ENCODE measurements around the gene PBX1.
"Not testable (repeated sequence)": the region's sequence is repeated elsewhere in the genome, so short reads cannot be mapped to it uniquely, and the experiment has no call there.

PBX1 gene

DNA sequence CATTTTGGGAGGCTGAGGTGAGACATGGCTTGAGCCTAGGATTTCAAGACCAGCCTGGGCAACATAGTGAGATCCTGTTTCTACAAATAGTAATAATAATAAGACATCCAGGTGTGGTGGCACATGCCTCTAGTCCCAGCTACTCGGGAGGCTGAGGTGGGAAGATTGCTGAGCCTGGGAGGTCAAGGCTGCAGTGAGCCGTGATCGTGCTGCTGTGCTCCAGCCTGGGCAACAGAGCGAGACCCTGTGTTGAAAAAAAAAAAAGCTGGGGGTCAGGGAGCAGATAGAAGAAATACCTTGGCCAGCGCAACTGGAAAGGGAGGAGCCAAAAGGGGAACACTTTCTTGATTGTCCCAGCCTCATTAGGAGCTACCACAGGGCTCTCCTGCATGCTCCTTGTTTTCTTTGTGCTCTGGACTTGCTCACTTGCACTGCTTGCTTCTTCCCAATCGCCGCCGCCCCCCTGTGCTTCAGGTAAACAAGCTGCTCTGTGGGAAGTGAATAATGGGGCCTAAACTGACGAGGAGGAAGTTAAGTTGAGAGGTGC lies 31.1 kb downstream of the PBX1 start:
- DNase-seq (ENCODE audit: low read depth) = no peak

DNA sequence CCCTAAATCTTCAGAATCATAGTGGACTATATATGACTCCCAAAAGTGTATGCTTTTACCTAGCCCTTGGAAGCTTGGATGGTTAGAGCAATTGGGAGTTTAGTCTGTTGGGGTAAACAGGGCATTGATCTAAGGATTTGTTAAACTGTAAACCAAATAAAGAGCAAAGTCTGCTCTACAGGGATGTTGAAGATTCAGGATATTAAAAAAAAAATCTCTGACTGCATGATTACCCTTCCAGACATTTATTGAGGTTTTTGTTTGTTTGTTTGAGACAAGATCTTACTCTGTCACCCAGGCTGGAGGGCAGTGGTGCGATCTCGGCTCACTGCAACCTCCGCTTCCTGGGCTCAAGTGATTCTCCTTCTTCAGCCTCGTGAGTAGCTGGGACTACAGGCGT lies 31.6 kb downstream of the PBX1 start:
- DNase-seq (ENCODE audit: low read depth) = no peak

DNA sequence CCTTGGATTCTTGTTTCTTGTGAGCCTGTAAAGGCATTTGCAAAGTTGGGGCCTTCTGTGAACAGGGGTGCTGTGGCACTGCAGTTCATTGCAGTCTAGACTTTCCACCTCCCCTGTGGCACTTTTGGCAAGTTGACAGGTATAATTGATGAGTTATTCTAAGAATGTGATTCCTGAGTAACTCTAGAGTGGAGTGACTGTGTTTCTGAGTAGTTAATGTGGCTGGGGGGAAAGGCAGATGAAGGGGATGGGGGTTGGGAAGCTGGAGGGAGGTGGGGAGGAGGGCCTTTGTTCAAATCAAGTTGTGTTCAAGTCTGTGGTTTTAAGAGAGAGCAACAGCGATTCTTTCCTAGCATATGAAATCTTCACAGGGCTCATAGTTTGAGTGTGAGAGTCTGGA lies 32.9 kb downstream of the PBX1 start:
- DNase-seq (ENCODE audit: low read depth) = no peak

DNA sequence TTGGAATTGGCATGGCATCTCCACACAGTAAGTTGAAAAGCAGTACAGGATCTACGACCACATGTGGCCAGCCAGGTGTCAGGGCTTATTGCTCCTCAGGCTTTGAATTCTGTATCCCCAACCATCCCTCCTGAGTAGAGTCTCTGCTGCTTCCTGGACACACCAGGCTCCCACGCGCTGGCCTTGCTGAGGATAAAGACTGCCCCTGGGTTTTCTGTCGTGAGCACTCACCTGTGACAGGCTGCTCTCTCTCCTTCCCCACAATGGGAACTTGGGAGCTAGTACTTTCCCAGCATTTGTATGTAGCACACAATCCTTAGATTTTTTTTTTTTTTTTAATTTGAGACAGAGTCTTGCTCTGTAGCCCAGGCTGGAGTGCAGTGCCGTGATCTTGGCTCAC lies 33.6 kb downstream of the PBX1 start:
- no peak for DNase-seq (ENCODE audit: low read depth)

DNA sequence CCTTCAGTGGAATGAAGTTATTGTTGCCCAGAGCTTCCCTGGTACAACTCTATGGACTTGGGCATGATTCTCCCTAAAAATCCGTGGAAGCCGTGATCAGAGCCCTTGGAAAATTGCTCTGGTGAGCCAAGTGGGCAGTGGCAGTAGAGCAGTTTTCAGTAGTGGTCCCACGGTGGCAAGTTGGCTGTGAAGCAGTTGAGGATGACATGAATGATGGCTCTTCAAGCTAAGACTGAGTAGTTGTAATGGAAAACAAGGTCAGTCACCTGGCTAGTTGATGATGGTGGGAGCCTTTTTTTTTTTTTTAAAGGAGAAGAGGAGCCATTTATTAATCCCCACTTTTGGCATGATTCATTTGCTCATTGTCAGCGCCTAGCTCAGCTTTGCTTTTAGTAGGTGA lies 36.2 kb downstream of the PBX1 start:
- DNase-seq (ENCODE audit: low read depth) = no peak

DNA sequence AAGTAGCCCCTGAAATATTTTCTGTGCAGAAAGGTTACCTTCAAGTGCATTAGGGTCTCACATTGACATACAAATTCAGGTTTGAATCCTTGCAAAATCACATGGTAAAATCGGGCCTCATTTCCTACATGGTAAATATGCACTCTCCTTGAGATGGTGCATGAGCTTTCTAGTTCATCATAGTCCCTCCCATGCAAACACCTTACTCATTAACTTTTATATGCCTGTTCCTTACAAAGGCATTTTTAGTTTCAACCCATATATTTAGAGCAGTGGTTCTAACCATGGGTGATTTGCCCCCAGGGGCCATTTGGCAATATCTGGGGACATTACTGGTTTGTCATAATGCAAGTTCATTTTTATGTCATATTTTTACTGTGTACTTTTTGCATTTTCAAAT lies 37.2 kb downstream of the PBX1 start:
- no peak for DNase-seq (ENCODE audit: low read depth)

DNA sequence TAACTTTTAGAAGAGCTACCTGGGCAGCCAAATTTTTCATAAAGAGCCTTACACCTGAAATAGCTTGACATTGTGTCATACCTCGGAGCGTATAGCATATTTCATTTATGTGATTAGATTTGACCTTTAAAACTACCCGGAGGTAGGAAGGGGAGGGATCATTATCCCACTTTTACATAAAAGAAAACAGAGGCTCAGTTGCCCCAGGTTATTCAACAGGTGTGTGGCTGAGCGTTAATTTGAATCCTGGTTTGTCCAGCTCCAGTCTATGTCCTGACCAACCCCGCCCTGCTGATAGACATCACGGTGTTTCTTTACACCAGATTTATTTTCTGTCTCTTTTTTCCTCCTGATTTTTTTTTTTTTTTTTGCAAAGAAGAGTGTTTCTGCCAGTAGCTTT lies 39.7 kb downstream of the PBX1 start:
- DNase-seq (ENCODE audit: low read depth) = no peak

DNA sequence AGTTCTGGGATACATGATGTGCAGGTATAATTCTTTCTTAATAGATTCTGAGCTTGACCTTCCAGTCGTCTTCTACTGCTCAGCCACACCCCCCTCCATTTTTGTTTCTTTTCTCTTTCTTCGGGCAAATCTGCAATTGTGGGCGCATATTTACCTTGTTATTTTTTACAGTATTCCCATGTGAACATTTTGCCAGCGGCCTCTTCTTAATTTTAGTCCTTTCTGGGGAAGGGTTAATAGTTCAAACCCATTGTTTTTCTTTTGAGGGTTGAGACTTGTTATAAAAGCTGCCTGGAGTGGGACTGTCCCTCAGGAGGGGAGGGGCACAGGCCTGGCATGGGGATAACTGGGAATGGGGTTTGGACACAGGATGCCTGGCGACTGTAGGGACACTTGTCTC lies 40.3 kb downstream of the PBX1 start:
- DNase-seq (ENCODE audit: low read depth) = no peak

DNA sequence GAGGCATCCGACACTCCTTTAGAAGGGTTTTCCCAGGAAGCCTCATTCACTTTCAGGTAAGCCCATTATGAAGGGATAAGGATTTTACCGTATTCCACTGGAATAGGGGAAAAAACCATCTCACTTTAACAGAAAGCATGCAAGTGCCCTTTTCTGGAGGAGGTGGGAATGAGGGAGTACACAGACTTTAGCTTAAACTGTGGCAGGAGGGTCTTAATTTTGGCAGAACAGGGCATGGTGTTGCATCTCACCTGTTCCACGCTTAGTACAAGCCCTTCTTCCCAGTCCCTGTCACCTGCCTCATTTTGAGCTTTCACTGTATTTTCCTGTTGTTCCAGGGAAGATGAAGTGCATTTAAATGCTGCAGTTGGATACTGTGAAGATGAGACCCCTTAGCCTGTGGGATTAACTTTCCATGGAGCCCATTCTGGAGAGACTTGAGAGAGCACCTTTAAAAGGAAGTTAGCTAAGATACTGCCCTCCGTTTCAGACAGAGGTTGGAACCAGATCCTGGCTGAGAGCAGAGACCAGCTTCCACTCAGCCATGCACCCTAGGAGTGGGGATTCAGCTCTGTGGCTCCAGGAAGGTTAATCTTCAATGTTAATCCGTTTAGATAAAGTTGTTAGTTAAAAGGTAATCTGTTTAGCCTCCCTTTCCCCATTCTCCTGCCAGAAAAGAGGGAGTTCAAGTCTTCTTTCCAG lies 42.6 kb downstream of the PBX1 start:
- DNase-seq (ENCODE audit: low read depth) = no peak

DNA sequence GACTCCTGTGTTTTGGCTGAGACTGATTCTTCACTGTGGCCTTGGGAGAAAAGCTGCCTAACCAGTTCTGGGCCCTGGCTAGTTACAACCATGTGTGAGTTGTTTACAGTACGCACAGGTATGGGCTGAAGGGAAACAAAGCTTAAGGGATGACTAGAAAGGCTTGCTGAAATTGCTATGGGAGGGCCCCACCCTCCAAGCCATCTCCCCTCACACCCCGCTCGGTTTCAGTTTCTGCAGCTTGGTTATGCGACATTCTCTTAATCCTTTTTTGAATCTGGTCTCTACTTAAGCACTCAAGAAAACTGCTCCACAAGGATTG lies 43.1 kb downstream of the PBX1 start:
- no peak for DNase-seq (ENCODE audit: low read depth)

DNA sequence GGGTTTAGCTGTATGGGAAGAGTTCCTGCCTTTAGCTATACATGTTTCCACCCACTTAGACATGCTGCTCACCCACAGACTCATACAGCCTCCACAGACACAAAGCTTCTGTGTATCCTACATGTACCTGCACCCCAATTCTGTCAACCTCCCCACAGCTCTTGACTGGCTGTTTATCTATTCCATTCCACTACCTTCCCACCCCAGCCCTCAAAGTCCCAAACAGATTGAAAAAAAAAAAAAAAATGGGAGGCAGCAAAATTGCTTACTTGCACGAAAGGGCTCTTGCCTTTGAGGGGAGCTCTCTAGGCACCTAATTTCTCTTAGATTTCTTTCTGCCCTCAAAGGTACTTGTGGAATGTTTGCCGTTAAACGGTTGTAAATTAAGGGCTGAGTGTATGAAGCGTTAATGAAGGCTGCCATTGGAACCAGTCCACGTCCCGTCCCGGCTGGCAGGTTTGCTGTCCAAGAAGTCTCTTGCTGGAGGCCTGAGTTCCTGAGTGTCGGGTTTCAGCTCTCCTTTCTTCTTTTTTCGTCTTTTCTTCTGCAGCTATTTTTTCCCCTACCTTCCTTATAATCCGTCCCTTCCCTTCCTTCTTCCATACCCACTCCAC lies 43.6 kb downstream of the PBX1 start:
- peak; percentile 56 for DNase-seq (ENCODE audit: low read depth)

DNA sequence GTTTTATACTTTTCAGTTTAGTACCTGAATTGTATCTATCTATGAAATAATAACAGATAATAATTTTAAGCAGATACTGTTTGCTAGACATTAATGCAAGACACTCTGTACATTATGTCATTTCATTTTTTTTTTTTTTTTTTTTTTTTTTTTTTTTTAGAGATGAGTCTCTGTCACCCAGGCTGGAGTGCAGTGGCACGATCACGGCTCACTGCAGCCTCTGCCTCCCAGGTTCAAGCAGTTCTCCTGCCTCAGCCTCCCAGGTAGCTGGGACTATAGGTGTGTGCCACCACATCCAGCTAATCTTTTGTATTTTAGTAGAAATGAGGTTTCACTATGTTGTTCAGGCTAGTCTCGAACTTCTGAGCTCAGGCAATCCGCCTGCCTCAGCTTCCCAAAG lies 44.8 kb downstream of the PBX1 start:
- not testable (repeated sequence) for DNase-seq (ENCODE audit: low read depth)

DNA sequence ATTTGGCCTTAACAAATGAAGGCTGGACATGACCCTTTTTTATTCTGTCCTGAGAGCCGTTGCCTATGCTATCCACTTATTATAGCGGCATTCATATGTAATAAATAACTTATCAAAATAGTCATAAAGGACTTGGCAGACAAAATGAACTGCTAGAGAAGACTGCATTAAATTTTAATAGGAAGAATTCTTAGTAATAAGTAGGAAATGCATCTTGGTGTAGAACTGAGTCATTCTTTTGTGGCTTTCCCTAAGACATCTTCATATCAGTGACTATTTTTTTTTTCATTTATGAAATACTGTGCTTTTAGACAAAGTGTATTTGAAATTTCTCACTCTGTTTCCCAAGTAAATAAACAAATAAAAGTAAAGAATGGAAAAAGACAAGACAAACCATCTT lies 45.6 kb downstream of the PBX1 start:
- DNase-seq (ENCODE audit: low read depth) = peak; percentile 41

DNA sequence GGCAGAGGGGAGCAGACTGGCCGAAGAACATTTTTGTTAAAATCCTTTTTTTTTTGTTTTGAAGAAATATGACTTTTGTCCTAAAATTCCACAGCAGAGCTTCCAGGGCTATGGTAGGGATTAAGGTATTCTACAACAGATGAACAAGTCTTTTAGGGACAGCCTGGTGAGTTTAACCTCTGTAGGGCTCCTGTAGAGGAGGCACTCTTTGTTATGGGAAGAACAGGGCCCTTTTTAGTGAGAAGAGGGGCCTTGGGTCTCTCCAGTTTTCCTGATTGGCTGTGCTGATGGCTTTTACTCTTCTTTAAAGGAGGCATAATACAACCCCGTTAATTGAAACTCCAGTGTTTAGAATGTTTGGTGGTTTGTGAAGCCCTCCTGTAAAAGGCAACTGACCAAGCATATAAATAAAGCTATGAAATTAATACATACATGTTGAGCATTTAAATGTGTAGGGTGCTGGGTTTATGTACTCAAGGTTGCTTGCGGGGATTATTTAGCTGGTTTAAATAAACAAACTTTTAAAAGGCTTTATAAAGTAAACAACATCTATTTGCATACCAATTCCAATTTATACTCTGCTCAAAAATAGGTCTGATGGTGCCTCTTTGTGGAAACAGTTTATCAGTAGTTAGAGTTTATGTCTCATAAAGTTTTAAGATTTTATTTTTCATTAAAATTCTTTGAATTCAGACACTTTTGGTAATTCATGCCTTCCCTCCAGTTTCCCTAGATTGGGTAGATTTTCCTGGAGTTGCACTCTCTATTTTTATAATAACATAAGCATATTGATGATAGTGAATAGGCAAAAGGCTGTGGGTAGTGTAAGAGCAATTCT lies 46.5 kb downstream of the PBX1 start:
- no peak for DNase-seq (ENCODE audit: low read depth)

DNA sequence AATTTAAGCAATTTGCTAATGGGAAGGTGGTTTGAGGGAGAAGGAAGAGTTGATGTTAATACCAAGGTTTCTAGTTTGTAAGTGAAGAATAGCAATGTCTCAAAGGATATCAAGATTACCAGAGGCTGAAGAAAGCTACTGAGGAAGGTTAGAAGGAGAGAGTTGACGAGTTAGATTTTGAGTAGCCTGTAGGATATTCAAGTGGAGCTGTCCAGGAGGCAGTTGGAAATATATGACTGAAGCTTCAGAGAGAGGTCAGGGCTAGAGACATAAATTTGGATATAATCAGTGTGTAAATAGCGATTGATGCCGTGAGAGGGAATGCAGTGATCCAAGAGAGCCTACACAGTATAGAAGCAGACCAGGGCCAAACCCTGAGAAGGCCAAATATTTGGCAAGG lies 48.4 kb downstream of the PBX1 start:
- no peak for DNase-seq (ENCODE audit: low read depth)

DNA sequence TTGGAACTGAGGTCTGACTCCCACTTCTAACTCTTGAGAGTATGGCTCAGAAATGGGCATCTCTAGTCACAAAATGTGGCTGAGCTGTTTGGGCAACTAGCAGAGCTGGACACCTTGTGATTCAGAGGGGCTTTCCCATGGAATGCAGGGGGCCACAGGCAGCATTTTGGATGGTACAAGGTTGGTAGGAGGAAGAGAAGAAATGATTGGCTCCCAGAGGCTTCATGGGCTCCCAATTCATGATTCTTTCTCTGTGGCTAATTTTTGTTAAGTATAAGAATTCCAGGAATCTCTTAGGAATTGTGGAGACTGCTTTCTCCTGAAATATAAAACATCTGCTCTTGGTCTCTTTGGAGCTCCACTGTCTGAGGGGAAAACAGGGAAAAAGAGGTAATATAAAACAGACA lies 49.7 kb downstream of the PBX1 start:
- no peak for DNase-seq (ENCODE audit: low read depth)

DNA sequence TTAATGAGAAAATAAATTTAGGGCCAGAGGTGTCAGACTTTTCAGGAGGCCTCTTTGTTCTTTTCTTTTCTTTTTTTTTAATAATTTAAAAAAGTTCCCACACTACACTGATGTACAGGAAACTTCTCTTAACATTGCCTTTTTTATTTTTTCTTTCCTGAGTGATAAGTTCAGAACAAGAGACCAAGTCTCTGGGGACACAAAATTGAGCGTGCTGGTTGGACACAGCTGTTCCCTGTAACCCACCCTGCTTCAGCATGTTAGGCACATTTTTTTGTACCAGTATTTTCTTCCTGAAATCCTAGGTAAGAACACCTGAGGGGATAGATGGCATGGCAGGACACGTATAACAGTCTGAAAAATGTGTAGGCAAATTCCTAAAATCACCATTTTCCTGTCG lies 50.1 kb downstream of the PBX1 start:
- no peak for DNase-seq (ENCODE audit: low read depth)

DNA sequence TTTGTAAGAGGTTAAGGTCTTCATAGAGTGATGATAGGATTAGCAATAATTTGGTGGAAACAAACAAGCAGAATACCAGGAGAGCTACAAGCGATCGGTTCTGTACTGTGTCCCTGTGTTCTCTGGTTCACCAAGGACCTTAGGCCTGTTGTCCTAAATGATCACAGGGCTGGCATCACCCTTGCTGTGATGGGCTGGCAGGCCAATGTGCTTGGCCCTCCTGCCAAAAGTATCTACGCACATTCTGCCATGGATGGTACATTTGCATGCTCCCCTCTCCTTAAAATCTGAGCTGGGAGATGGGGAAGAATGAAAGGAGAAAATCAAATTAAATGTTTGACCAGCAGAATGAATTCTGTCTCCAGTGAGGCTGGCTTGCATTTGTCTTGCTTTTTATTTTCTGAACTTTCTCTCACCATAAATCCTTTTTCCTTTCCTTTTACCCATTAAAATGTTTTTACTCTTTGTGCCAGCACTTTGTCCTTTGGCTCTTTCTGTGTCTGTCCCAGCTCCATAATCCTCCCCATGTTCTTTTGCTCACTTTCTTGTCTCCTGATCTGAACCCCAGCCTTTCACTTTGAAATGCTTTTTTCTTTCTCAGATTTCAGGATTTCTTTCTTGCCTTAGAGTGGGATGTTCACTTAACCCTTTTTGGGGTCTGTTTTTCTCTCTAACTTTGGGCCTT lies 51.7 kb downstream of the PBX1 start:
- no peak for DNase-seq (ENCODE audit: low read depth)

DNA sequence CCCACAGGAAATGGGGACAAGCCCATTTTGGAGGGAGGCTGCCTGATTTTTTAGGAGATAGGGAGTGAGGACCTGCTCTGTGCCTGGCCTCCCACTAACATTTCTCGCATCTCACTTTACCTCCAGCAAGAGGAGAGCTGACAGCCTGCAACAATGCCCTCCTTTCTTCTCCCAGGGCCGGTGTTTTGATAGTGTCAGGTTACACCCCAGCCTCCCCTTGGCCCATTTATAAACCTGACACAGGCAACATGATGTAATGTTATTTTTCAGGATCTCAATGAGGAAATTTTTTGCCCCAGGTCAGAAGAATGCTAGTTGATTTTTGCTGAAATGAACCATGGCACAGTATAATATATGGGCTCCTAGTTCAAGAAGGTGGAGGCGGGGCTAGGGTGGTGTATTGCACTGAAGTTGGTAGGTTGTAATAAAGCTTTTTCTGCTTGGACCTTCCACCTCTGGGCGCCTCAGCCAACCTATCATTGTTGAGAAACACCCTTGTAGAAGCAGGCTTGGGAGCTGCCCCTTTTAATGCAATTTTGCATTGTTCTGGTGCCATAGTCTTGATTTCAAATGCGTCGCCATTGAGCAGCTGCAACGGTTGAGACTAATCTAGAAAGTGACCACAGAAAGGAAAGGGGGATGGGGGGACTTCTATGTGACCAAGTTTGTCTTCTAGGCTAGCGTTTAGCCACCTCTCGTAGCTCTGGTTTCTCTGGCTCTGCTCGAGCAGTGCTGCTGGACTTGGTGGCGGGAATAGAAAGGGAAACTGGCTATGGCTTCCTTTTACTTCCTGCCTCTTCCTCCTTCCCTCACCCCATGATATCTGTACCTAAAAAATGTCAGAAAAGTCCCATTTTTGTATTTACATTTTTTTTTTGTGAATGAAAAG lies 53.0 kb downstream of the PBX1 start:
- DNase-seq (ENCODE audit: low read depth) = no peak

DNA sequence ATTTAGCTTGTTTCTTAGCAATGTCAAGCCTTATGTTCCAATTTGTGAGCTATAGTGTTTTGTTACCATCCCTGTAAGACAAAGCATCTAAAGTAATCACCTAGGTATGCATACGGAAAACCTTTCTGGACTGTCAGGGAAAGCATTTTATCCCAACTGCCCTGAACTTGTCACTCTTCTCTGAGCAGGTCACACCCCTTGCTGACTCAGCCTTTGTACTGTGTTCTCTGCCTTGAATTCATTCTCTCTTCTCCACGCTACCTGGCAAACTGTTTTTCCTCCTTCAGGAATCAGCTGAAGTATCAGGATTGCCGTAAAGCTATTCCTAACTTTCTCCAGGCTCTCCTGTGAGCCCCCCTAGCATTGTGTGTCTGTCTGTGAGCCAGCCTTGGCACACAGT lies 54.2 kb downstream of the PBX1 start:
- DNase-seq (ENCODE audit: low read depth) = no peak

DNA sequence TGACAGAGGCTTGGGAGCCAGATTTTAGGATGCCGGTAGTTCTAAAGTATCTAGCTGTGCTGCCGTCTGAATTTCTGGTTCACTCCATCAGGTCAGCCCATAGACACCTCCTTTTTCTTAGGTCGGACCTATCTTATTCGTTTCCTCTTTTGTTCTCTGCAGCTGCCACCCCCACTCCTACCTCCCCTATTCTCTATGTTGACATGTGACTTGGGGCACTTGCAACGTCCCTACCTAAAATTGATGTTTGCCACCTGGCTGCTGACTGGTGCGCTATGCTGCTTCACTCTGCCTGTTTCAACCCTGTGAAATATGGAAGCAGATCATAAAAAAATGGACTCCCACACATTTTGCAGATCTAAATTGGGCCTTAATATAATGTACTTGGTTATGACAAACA lies 55.3 kb downstream of the PBX1 start:
- DNase-seq (ENCODE audit: low read depth) = no peak

All from GM04504 (cell line).